ENCODE measurements around the gene PRSS50.
"Not testable (repeated sequence)": the region's sequence is repeated elsewhere in the genome, so short reads cannot be mapped to it uniquely, and the experiment has no call there.

The PRSS50 gene

GRCh38 chr3:46750555-46751038, 32.9 kb upstream of the PRSS50 start:
- no peak overlapping the region for H3K4me3 ChIP-seq
- H3K27ac ChIP-seq: no peak overlapping the region
- no peak for DNase-seq (ENCODE audit: low spot score)
- TF ChIP-seq CTCF (IDR thresholded peaks at IDR 0.05): no peak

- H3K27ac ChIP-seq: no peak overlapping the region
- no peak overlapping the region for H3K4me3 ChIP-seq
- DNase-seq (ENCODE audit: low spot score): no peak
- TF ChIP-seq CTCF (IDR thresholded peaks at IDR 0.05): no peak
Observed at GRCh38 chr3:46749129-46749528, 31.5 kb upstream of the PRSS50 start.

- Histone ChIP-seq H3K4me3 (no peak overlapping the region), H3K27ac (no peak overlapping the region)
- no peak for TF ChIP-seq CTCF (IDR thresholded peaks at IDR 0.05)
- DNase-seq (ENCODE audit: low spot score): no peak
Observed at GRCh38 chr3:46748170-46748569, 30.5 kb upstream of the PRSS50 start.

GRCh38 chr3:46746711-46747110, 29.0 kb upstream of the PRSS50 start:
- no peak overlapping the region for H3K27ac ChIP-seq
- H3K4me3 ChIP-seq: no peak overlapping the region
- no peak for DNase-seq (ENCODE audit: low spot score)
- no peak for TF ChIP-seq CTCF (IDR thresholded peaks at IDR 0.05)

GRCh38 chr3:46742992-46743585, 25.4 kb upstream of the PRSS50 start:
- DNase-seq (ENCODE audit: low spot score): no peak
- no peak overlapping the region for H3K4me3 ChIP-seq
- no peak overlapping the region for H3K27ac ChIP-seq
- no peak for TF ChIP-seq CTCF (IDR thresholded peaks at IDR 0.05)

- not testable (repeated sequence) for H3K4me3 ChIP-seq; H3K27ac ChIP-seq; DNase-seq (ENCODE audit: low spot score)
Observed at GRCh38 chr3:46739565-46739964, 21.9 kb upstream of the PRSS50 start.

- no peak for TF ChIP-seq CTCF (IDR thresholded peaks at IDR 0.05)
- no peak for DNase-seq (ENCODE audit: low spot score)
Observed at GRCh38 chr3:46737329-46737731, 19.7 kb upstream of the PRSS50 start.

More at GRCh38 chr3:46737329-46737731, 19.7 kb upstream of the PRSS50 start:
- H3K4me3 ChIP-seq: no peak overlapping the region
- H3K27ac ChIP-seq: no peak overlapping the region
